NCI-H345 (cell line): Measurements from ENCODE around the gene IFT81.
A peak's percentile ranks its signal among the peaks of the same experiment; 100 is the strongest.

ENCODE experiments used
- DNase-seq: peaks from one replicate; lab custom pipeline; 2025; lab: John Stamatoyannopoulos, UW

IFT81 gene

DNA sequence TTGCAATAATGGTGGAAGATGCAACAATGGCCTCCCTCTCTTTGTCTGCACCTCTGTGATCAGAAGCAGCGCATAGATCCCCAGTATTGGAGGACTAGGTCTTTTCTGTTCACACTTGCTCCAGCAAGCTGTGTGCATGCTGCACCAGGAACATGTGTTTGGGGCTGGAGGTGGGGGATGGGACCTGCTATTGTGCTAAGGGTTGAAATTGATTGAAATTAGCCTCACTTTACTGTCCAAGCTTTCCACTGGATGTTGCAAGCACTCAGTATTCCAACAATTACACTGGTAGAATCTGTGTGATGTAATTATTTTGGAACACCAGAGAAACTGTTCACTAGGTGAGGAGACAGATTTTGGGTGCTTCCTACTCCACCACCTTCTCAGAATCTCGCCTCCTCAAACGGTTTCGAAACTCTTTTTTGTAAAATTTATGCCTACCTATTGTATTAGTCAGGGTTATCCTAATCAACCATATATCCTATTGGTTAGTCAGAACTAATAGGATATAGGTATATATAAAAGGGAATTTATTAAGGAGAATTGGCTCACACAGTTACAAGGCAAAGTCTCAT lies 35.6 kb downstream of the IFT81 start:
- no peak for DNase-seq

DNA sequence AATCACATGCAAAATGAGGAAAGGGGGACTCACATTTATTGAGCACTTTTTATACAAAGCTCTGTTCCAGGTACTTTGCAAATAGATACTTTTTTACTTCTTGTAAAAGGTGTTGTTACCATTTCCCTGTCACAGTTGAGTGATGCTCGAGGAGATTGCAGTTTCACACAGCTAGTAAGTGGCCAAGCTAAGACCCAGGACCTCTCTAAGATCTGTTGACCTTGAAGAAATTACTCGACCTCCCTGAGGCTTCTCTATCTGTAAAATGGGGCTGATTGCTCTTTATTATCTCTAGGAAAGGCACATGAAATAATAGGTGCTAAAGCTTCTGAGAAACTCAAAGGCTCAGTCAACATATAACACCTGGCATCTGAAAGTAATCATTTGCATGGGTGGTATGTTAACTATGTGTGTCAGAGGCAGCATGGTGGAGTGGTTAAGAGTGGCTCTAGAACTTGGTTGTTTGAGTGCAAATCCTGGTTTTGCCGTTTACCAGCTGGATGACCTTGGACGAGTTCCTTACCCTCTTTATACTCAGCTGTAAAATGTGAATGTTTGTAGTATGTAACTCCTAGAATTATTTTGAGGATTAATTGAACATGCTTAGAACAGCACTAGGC lies 41.5 kb downstream of the IFT81 start:
- no peak for DNase-seq

DNA sequence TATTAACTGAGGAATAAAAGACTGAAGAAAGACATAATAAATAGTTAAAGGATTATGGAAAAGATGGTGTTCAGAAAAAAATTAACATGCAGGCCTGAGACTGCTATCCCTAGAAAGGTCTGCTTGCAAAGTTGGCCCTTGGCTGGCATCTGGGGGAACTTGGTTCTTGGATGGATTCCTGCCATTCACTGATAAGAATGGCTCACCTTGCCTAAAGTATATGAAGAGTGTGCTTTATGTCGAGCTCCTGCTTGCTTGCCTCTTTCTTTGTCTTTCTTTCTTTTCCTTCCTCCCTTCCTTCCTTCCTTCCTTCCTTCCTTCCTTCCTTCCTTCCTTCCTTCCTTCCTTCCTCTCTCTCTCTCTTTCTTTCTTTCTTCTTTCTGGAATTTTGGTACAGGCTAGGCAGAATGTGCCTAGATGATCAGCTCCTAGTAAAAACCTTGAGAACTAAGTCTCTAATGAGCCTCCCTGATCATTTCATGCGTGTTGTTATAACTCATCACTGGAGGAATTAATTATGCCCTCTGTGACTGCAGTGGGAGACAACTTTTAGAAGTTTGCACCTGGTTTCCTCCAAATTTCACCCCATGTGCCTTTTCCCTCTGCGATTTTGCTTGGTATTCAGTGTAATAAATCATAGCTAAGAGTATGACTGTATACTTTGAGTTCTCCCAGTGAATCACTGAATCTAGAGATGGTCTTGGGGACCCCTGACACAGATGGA lies 44.7 kb downstream of the IFT81 start:
- no peak for DNase-seq

GRCh38 chr12:110170535-110171185 lies 46.5 kb downstream of the IFT81 start:
- DNase-seq: no peak

GRCh38 chr12:110171186-110171538 lies 47.0 kb downstream of the IFT81 start:
- no peak for DNase-seq

- no peak for DNase-seq
These were observed 47.5 kb downstream of the IFT81 start for GRCh38 chr12:110171636-110172035.

DNA sequence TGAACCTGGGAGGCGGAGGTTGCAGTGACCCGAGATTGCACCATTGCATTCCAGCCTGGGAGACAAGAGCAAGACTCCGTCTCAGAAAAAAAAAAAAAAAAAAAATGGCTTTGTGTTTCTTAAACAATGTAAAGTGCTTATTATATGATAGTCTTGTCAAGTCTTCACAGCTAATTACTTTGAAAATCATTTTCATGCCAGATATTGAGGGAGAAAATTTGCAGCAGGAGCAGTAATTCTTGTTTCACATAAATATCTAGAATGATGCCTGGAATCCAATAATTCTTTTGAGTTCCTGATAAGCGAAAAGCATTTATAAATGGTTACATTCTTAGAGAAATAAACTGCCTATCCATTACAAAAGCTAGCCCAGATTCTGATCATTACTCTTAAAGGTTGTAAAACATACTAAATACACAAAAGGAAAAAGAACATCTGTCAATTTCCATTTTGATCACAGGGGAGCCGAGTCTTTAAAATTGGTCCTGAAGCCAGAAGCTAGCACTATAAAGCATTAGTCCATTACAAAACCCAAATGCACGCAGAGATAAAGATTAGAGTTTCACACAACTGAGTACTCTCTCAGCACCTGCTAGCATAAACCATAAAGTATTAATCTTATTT lies 50.3 kb downstream of the IFT81 start:
- DNase-seq: no peak

DNA sequence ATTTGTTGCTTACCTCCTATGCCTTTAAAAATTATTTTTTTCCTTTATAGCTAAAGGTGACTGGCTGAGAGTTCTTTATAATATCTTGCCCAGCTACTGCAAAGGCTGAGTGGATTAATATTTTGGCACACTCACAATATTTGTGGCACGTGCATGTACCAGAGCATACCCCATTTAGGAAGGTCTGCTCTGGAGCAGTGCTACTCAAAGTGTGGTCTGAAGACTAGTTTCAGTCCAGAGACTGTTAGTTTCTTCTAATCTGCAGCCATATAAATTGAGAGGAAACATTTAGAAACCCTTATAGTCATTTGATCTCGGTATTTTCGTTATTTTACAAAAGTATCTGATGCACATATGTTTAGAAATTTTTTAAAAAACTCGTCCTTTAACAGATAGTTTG lies 51.0 kb downstream of the IFT81 start:
- DNase-seq: no peak

DNA sequence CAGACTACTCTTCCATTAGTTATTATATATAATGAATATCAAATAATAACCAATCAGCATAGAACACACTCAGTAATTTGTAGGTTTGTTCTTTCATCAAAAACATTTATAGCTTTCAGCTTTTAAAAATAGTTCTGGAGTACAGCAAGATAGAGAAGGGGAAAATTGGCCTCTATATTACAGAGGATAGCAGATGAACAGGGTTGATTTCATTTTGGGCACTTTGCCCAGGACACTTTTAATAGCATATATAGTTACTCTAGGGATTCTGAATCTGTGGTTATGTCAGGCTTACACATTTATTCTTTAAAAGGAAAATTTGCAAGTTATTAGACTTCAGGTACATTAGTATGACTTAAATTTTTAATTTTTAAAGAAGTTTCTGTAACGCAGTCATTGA lies 52.6 kb downstream of the IFT81 start:
- DNase-seq: peak; percentile 0

DNA sequence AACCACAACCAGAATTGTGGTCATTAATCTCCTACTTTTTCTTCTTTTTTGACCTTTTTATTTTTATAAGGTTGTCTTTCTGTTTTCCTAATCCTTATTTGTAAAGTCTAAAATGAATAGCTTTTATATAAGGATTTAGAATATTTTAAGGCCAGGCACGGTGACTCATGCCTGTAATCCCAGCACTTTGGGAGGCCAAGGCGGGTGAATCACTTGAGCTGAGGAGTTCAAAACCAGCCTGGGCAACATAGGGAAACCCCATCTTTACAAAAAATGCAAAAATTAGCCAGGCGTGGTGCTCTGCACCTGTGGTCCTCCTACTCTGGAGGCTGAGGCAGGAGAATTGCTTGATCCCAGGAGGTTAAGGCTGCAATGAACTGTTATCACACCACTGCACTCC lies 55.1 kb downstream of the IFT81 start:
- DNase-seq: no peak

- DNase-seq: no peak
These were observed 56.4 kb downstream of the IFT81 start for GRCh38 chr12:110180591-110181005.

GRCh38 chr12:110182281-110182680 lies 58.1 kb downstream of the IFT81 start:
- DNase-seq: no peak

GRCh38 chr12:110183386-110183785 lies 59.2 kb downstream of the IFT81 start:
- no peak for DNase-seq

- DNase-seq: no peak
These were observed 61.5 kb downstream of the IFT81 start for GRCh38 chr12:110185626-110186025.

DNA sequence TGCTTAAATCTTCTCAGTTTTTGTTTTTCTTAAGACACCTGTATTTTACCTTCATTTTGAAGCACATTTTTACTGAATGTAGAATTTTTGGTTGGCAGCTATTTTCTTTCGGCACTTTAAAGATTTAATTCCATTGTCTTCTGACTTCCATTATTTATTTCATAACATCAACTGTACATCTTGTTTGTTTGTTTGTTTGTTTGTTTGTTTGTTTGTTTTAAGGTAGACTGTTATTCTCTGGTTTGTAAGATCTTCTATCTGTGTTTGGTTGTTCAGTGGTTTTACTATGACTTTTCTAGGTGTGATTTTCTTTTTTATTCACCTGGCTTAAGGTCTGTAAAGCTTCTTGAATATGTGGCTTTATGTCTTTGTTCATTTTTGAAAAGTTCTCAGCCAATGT lies 61.9 kb downstream of the IFT81 start:
- DNase-seq: no peak

GRCh38 chr12:110193196-110193595 lies 69.0 kb downstream of the IFT81 start:
- no peak for DNase-seq

- DNase-seq: no peak
These were observed 72.8 kb downstream of the IFT81 start for GRCh38 chr12:110197003-110197402.

- no peak for DNase-seq
These were observed 74.2 kb downstream of the IFT81 start for GRCh38 chr12:110198386-110198785.

GRCh38 chr12:110199339-110200123 lies 75.4 kb downstream of the IFT81 start:
- DNase-seq: no peak

DNA sequence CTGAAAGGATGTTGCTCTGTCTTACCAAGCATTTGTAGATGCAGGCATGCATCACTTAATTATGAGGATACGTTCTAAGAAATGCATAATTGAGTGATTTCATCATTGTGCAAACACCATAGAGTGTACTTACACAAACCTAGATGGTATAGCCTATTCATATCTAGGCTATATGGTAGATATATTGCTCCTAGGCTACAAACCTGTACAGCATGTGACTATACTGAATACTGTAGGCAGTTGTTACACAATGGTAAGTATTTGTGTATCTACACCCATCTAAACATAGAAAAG lies 75.9 kb downstream of the IFT81 start:
- DNase-seq: no peak

DNA sequence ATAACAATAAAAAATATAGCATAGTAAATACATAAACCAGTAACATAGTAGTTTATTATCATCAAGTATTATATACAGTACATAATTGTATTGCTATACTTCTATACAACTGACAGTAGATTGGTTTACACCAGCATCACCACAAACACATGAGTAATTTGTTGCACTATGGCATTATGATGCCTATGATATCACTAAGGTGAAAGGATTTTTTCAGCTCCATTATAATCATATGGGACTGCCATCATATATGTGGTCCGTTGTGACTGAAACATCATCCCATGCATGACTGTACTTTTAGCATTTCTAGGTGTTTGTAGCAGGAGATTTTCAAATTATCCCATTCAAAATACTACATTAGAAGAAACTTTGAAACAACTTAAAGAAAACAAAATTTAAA lies 77.8 kb downstream of the IFT81 start:
- DNase-seq: no peak

GRCh38 chr12:110203546-110203945 lies 79.4 kb downstream of the IFT81 start:
- no peak for DNase-seq
